Right ventricle myocardium superior (tissue), 1 donor: ENCODE data around the gene ECM1. TPM values are rescaled to one million over a fixed set of nuclear protein-coding genes. Genes with fewer than 3 reads are reported as not detected.

Experiments used
- ATAC-seq: fragments of 200-7000 bp; cut with Tn5 transposase; one replicate; pipeline ENCODE4 v1.9.1; 2020; ENCODE audit warnings: mild to moderate bottlenecking; ENCODE audit not compliant: poor library complexity
- DNase-seq: peaks from one replicate; pipeline ENCODE4 v3.0.0-alpha.2; 2020
- intact Hi-C: fragments of 100-400 bp; cut with DNase I; formaldehyde crosslinking; loops from one replicate; pipeline ENCODE4 v1.11.2; 2022
- total RNA-seq: library from RNA; stranded (reverse); fragmentation: NEBNext Ultra II Directional; extraction: Animal tissue kit (Norgen Biotek cat#: 25700); gene quantifications from one replicate; pipeline ENCODE4 v1.2.1, GENCODE V29; 2021
- donor health status: DM: no; HTN: yes; CAD: no; lungs with severe emphysema.

Gene ECM1
- total RNA-seq, 1 donor from 2014 or later, result 16.7 TPM

DNA sequence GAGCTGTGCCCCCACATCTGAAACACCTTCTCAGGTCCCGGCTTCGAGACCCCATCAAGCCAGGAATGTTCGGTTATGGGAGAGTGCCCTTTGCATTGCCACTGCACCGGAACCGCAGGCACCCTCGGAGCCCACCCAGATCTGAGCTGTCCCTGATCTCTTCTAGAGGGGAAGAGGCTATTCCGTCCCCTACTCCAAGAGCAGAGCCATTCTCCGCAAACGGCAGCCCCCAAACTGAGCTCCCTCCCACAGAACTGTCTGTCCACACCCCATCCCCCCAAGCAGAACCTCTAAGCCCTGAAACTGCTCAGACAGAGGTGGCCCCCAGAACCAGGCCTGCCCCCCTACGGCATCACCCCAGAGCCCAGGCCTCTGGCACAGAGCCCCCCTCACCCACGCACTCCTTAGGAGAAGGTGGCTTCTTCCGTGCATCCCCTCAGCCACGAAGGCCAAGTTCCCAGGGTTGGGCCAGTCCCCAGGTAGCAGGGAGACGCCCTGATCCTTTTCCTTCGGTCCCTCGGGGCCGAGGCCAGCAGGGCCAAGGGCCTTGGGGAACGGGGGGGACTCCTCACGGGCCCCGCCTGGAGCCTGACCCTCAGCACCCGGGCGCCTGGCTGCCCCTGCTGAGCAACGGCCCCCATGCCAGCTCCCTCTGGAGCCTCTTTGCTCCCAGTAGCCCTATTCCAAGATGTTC is 45.6 kb downstream of the ECM1 start:
- intact Hi-C loops, result loop anchor here (10.0 kb wide), 1 partner anchor 261 kb away; no protein-coding TSS in a partner anchor
- DNase-seq (peak; percentile 38), ATAC-seq (no peak)

DNA sequence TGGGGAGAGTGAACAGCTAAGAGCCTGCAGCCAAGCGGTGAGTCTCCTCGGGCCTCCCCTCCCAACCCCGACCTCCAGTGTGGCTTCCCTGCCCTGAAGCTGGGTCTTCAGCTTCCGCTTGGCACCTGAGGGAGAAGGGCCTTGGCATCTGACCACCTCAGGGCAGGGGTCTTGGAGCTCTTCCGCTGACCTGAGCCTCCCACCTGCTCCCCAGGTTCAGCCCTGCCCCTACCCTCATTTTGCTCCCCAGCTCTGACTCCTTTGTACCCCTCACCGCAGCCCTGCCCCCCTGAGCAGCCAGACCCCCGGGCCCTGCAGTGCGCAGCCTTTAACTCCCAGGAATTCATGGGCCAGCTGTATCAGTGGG is 46.2 kb downstream of the ECM1 start:
- ATAC-seq (no peak), DNase-seq (peak; percentile 34)
- intact Hi-C loops, result loop anchor here (10.0 kb wide), 1 partner anchor 261 kb away; no protein-coding TSS in a partner anchor

DNA sequence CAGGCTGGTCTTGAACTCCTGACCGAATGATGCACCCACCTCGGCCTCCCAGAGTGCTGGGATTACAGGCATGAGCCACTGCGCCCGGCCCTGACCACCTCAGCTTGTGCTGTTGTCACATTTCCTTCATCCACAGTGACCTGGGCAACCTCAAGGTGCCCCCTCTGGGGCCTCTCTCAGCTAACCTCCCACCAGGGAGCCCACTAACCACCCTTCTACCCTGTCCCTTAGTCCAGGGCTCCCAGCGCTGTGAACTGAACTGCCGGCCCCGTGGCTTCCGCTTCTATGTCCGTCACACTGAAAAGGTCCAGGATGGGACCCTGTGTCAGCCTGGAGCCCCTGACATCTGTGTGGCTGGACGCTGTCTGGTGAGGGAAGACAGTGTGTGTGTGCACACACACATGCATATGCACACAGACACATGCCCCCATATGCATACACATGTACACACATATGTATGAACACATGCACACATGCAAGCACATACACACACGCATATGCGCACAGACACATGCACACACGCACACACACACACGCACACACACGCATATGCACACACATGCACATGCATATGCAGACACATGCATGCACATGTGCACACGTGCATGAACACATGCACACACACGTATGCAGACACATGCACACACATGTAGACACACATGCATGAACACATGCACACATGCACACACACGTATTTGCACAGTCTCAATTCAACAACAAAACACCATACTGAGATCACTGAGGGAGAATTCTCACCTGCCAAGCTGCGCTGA is 47.5 kb downstream of the ECM1 start:
- intact Hi-C loops, result loop anchor here (10.0 kb wide), 1 partner anchor 259 kb away; no protein-coding TSS in a partner anchor

DNA sequence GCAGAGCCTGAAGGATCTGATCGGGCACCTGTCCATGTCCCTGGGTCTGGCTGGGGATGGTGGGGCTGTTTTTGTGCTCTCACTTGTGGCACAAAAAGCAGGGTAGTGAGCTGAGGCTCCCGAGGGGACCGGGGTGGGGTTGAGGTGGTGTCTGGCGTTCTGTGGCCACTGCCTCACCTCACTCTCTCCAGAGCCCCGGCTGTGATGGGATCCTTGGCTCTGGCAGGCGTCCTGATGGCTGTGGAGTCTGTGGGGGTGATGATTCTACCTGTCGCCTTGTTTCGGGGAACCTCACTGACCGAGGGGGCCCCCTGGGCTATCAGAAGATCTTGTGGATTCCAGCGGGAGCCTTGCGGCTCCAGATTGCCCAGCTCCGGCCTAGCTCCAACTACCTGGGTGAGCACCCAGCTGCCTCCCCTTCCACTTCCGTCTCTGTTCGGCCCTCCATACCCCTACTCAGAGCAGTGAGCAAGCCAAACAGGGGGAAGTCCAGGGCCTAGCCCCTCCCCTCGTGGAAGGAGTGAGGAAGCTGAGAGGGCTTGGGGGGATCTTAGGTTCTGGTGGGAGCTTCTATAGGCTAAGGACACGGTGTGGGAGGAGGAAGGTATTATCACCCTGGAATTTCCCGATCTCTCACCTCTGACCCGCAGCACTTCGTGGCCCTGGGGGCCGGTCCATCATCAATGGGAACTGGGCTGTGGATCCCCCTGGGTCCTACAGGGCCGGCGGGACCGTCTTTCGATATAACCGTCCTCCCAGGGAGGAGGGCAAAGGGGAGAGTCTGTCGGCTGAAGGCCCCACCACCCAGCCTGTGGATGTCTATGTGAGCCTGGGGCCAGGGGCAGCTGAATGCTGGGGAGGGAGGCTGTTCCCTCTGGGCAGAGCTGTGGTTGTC is 48.3 kb downstream of the ECM1 start:
- DNase-seq, result peak; percentile 41
- intact Hi-C loops, result loop anchor here (10.0 kb wide), 1 partner anchor 259 kb away; no protein-coding TSS in a partner anchor
- ATAC-seq, result no peak

More for the DNA sequence above, 47.5 kb downstream of the ECM1 start:
- ATAC-seq (no peak), DNase-seq (peak; percentile 34)

GRCh38 chr1:150557065-150557600 is 49.2 kb downstream of the ECM1 start:
- no peak for ATAC-seq
- DNase-seq, result no peak
- intact Hi-C loops, result loop anchor here (10.0 kb wide), 1 partner anchor 258 kb away; no protein-coding TSS in a partner anchor

- intact Hi-C loops, result loop anchor here (10.0 kb wide), 1 partner anchor 257 kb away; no protein-coding TSS in a partner anchor
- no peak for ATAC-seq
- DNase-seq, result no peak
These were observed 49.9 kb downstream of the ECM1 start for GRCh38 chr1:150557813-150558212.

GRCh38 chr1:150558303-150558704 is 50.4 kb downstream of the ECM1 start:
- ATAC-seq (no peak), DNase-seq (no peak)
- intact Hi-C loops, result loop anchor here (10.0 kb wide), 1 partner anchor 256 kb away; no protein-coding TSS in a partner anchor

- DNase-seq (peak; percentile 83), ATAC-seq (no peak)
- intact Hi-C loops, result loop anchor here (10.0 kb wide), 1 partner anchor 256 kb away; no protein-coding TSS in a partner anchor
These were observed 51.1 kb downstream of the ECM1 start for GRCh38 chr1:150558761-150559655.

DNA sequence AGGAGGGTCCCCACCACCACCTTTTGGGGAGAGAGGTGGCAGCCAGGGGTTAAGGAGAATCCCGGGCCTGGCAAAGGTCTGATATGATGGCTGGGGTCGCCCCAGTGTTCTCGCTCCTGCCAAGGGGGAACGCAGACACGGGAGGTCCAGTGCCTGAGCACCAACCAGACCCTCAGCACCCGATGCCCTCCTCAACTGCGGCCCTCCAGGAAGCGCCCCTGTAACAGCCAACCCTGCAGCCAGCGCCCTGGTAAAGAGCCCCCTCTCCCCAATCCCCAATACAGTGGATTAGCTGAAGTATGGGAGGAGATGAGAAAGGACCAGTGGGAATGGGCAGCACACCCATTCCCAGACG is 51.7 kb downstream of the ECM1 start:
- DNase-seq (no peak), ATAC-seq (no peak)
- intact Hi-C loops, result loop anchor here (2.0 to 10.0 kb wide), 3 partner anchors 61 to 368 kb away; partner anchors contain the start of gene SETDB1

DNA sequence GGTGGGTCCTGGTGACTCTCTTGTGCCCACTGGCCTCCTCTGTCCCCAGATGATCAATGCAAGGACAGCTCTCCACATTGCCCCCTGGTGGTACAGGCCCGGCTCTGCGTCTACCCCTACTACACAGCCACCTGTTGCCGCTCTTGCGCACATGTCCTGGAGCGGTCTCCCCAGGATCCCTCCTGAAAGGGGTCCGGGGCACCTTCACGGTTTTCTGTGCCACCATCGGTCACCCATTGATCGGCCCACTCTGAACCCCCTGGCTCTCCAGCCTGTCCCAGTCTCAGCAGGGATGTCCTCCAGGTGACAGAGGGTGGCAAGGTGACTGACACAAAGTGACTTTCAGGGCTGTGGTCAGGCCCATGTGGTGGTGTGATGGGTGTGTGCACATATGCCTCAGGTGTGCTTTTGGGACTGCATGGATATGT is 52.1 kb downstream of the ECM1 start:
- intact Hi-C loops, result loop anchor here (2.0 to 5.0 kb wide), 2 partner anchors 61 to 367 kb away; partner anchors contain the start of gene SETDB1
- DNase-seq (peak; percentile 87), ATAC-seq (peak; percentile 28)

GRCh38 chr1:150560576-150561253 is 52.8 kb downstream of the ECM1 start:
- ATAC-seq (peak; percentile 65), DNase-seq (peak; percentile 93)
- intact Hi-C loops, result loop anchor here (2.0 to 5.0 kb wide), 2 partner anchors 60 to 367 kb away; partner anchors contain the start of gene SETDB1

DNA sequence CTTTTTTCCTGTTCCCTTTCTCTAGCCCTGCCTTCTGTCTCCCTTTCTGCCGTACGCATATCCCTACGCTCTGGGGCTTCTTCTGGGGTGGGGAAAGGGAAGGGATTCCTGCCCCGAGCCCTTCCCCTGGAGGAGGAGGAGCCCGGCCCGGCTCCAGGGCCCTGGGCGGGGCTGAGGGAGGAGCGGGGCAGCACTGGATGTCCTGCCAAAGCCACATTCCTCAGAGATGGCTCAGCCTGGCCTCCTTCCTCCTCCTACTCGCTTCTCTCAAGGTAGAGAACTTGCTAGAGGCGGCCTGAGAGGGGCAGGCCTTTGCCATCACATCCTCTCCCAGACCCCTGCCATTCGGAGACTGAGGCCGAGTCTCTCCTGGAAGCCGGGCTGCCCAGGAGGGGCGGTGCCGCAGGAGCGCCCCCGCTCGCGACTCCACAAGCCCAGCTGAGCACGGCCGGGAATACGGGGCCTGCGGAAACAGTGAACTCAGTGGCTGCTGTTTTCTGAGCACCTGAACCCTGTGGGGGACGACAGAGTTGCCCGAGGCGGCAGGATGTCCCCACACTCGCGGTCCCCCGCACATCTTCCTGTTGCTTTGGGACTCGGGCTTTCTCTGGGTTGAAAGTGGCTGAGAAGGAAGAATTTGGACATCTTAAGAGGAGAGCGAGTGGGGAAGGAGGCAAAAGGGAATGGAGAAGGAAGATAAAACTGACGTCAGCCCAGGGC is 53.5 kb downstream of the ECM1 start:
- intact Hi-C loops, result loop anchor here (2.0 to 5.0 kb wide), 2 partner anchors 59 to 366 kb away; partner anchors contain the start of gene SETDB1
- DNase-seq, result peak; percentile 95
- ATAC-seq, result peak; percentile 86

- intact Hi-C loops, result loop anchor here (2.0 to 5.0 kb wide), 2 partner anchors 59 to 365 kb away; partner anchors contain the start of gene SETDB1
- ATAC-seq (peak; percentile 87), DNase-seq (peak; percentile 97)
These were observed 54.1 kb downstream of the ECM1 start for GRCh38 chr1:150561974-150562445.

DNA sequence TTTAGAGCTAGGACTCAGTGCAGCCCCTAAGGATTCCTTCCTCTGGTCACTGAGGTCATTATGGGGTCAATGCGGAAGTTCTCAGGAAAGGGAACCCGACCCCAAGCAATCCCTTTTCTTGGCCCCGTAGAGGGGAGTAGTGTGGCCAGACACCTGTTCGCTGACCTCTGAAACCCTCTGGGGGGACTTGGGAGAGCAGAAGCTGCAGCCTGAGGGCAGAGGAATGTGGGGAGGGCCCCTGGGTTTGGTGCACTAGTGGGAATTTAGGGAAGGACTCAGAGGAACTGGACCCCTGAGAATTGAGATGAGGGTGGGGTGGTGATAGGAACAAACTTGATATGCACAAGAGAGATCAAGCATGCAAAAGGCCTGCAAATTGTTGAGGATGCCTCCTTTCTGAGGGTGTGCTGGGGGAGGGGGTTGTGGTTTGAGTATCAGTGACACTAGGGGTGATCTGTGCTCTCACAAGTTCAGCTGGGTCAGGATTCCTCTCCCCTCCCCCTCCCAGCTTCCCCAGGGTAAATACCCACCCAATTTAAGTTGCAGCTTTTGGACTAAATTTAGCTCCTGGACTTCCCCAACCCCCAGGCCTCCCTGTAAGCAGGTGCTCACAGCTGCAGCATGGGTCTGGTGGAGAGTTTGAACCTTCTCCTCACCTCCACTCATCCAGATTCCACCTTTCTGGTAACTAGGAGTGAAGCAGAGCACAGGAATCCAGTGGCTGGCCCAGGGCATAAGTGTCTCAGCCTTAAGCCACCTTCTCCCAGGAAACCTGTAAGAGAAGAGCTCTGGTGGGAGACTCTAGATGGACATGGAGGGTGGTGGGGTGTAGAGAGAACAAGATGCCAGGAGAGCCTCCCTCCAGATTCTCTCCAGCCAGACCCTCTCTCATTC is 54.8 kb downstream of the ECM1 start:
- intact Hi-C loops, result loop anchor here (5.0 kb wide), 1 partner anchor 365 kb away; the partner anchor contains the start of gene SETDB1
- ATAC-seq, result no peak
- DNase-seq, result no peak
